K562 (cell line): ENCODE data around the gene SHISA8. TPM values are rescaled to one million over a fixed set of nuclear protein-coding genes. Genes with fewer than 3 reads are reported as not detected.
A peak's percentile ranks its signal among the peaks of the same experiment; 100 is the strongest.

Experiments
- ATAC-seq: fragments of 200-7000 bp; cut with Tn5 transposase; 3 replicates; pipeline ENCODE4 v1.9.1; 2020; ENCODE audit warnings: moderate library complexity
- BruUV-seq: library from RNA; stranded (reverse); fragments of 400-500 nt; replicated peaks from 2 replicates; lab custom pipeline; 2021; lab: Mats Ljungman, UMichigan
- CTCF ChIA-PET: fragments of 300-600 bp; formaldehyde crosslinking; extraction: SDS; loops from one replicate; lab custom pipeline; 2021; ENCODE audit warnings: low intra/inter-chr PET ratio; lab: Yijun Ruan, JAX
- POLR2A ChIA-PET: fragments of 300-600, 350-650 bp; sonication (Branson Sonifier 250); formaldehyde crosslinking; extraction: SDS; loops from one replicate; lab custom pipeline; 2021; ENCODE audit warnings: antibody characterized with exemption, inconsistent platforms; lab: Yijun Ruan, JAX
- DNase-seq, 4 experiments: peaks; one replicate each; pipeline versions ENCODE4 v3.0.0 to v3.0.0-alpha.2; 2011 to 2018; ENCODE audit warnings: low spot score in 3 of 4, mixed read lengths in 3 of 4; ENCODE audit errors: extremely low read depth in 1 of 4
- FAIRE-seq: peaks from 2 replicates; lab custom pipeline; 2011; peaks lifted over from hg19 to GRCh38; lab: Jason Lieb, UNC
- H2AFZ ChIP-seq: 2 replicates; pipeline ENCODE4 v1.6.0; 2011; ENCODE audit warnings: low read depth, low read length, control low read depth, inconsistent platforms
- H3K27ac ChIP-seq: fragments of 200-600 bp; 3 replicates; pipeline ENCODE4 v1.8.0; 2011; ENCODE audit warnings: low read depth, mild to moderate bottlenecking, control low read depth, inconsistent platforms, low read length, moderate library complexity, mixed read lengths; ENCODE audit errors: extremely low read depth
- H3K27me3 ChIP-seq, 2 experiments: fragments of 300-600 bp in 1 of 2; 2 replicates in 1 of 2; 3 replicates in 1 of 2; pipeline versions ENCODE4 v1.6.0 to v1.8.0; 2011; ENCODE audit warnings: inconsistent platforms in 2 of 2, low read length in 2 of 2, mild to moderate bottlenecking in 1 of 2, mixed read lengths in 1 of 2, moderate library complexity in 1 of 2; ENCODE audit not compliant: control insufficient read depth in 2 of 2, insufficient read depth in 2 of 2
- H3K36me3 ChIP-seq: fragments of 300-600 bp; 3 replicates; pipeline ENCODE4 v1.8.0; 2011; ENCODE audit warnings: mild to moderate bottlenecking, low read length, inconsistent platforms; ENCODE audit not compliant: control insufficient read depth, insufficient read depth
- H3K4me1 ChIP-seq, 2 experiments: fragments of 200-600 bp in 1 of 2; replicated peaks in 1 of 2; 2 replicates in 1 of 2; 3 replicates in 1 of 2; pipeline versions ENCODE4 v1.5.1 to v1.8.0; 2011; ENCODE audit warnings: inconsistent platforms in 2 of 2, low read length in 2 of 2, mild to moderate bottlenecking in 1 of 2, mixed read lengths in 1 of 2, moderate library complexity in 1 of 2; ENCODE audit not compliant: control insufficient read depth in 2 of 2, insufficient read depth in 2 of 2
- H3K4me2 ChIP-seq: 2 replicates; pipeline ENCODE4 v1.6.1; 2011; ENCODE audit warnings: low read length, control low read depth, inconsistent platforms, mixed read lengths; ENCODE audit not compliant: insufficient read depth
- H3K4me3 ChIP-seq: fragments of 200-600 bp; sonication (generic), shearing (Covaris generic); 2 replicates; pipeline ENCODE4 v1.5.1; 2016; ENCODE audit warnings: control low read depth, inconsistent platforms
- H3K79me2 ChIP-seq: fragments of 200-600 bp; 3 replicates; pipeline ENCODE4 v1.8.0; 2011; ENCODE audit warnings: low read length, inconsistent platforms; ENCODE audit not compliant: control insufficient read depth, insufficient read depth
- H3K9ac ChIP-seq, 2 experiments: 2 replicates each; pipeline versions ENCODE4 v1.6.0 to v1.6.1; 2011; ENCODE audit warnings: low read depth in 2 of 2, low read length in 2 of 2, control low read depth in 1 of 2, inconsistent platforms in 1 of 2, mild to moderate bottlenecking in 1 of 2, mixed read lengths in 1 of 2; ENCODE audit not compliant: insufficient read depth in 1 of 2
- H3K9me1 ChIP-seq: one replicate; pipeline ENCODE4 v1.6.0; 2011; ENCODE audit warnings: inconsistent platforms, mild to moderate bottlenecking, low read length, moderate library complexity; ENCODE audit not compliant: control insufficient read depth, insufficient read depth
- H3K9me3 ChIP-seq: replicated peaks from 2 replicates; pipeline ENCODE4 v1.5.1; 2011; ENCODE audit warnings: low read depth, low read length, inconsistent platforms; ENCODE audit not compliant: control insufficient read depth, insufficient read depth
- H4K20me1 ChIP-seq: replicated peaks from 2 replicates; pipeline ENCODE4 v1.6.1; 2011; ENCODE audit warnings: low read length, inconsistent platforms, mixed read lengths; ENCODE audit not compliant: control insufficient read depth, insufficient read depth
- CC2D1A ChIP-seq: fragments of 450-650 bp; IDR thresholded peaks from 2 replicates; pipeline ENCODE4 v1.6.1; 2017; ENCODE audit warnings: mild to moderate bottlenecking
- HOMEZ ChIP-seq: fragments of 250-450 bp; sonication (Bioruptor Pico); IDR thresholded peaks from 2 replicates; pipeline ENCODE4 v1.4.0; 2020; ENCODE audit warnings: mild to moderate bottlenecking, moderate library complexity
- L3MBTL2 ChIP-seq: fragments of 450-650 bp; IDR thresholded peaks from 2 replicates; pipeline ENCODE4 v1.6.1; 2016; ENCODE audit warnings: mild to moderate bottlenecking, moderate library complexity
- MEIS2 ChIP-seq: fragments of 450-650 bp; IDR thresholded peaks from 2 replicates; pipeline ENCODE4 v1.6.1; 2014; ENCODE audit warnings: mild to moderate bottlenecking; ENCODE audit not compliant: partially characterized antibody
- PCBP1 ChIP-seq: fragments of 200-400 bp; formaldehyde crosslinking; IDR thresholded peaks from 2 replicates; pipeline ENCODE4 v1.6.1; 2018; ENCODE audit warnings: mild to moderate bottlenecking, low read depth, low read length; ENCODE audit not compliant: poor library complexity, severe bottlenecking
- PHF20 ChIP-seq: fragments of 450-650 bp; IDR thresholded peaks from 2 replicates; pipeline ENCODE4 v1.6.1; 2018; ENCODE audit not compliant: partially characterized antibody
- PTTG1 ChIP-seq: fragments of 450-650 bp; IDR thresholded peaks from 2 replicates; pipeline ENCODE4 v1.6.1; 2016; ENCODE audit warnings: low read depth, mild to moderate bottlenecking, missing genetic modification characterization, missing compliant biosample characterization
- RBM34 ChIP-seq: fragments of 200-400 bp; formaldehyde crosslinking; IDR thresholded peaks from 2 replicates; pipeline ENCODE4 v1.6.1; 2018; ENCODE audit warnings: low read length, borderline replicate concordance; ENCODE audit not compliant: insufficient read depth
- SMARCA5 ChIP-seq: fragments of 450-650 bp; IDR thresholded peaks from 2 replicates; pipeline ENCODE4 v1.6.1; 2016
- SNAPC5 ChIP-seq: fragments of 250-450 bp; sonication (Bioruptor Pico); IDR thresholded peaks from 2 replicates; pipeline ENCODE4 v1.8.0; 2021; ENCODE audit warnings: moderate library complexity, mild to moderate bottlenecking, inconsistent platforms
- SPI1 ChIP-seq: IDR thresholded peaks from 2 replicates; pipeline ENCODE4 v1.6.1; 2011; ENCODE audit warnings: low read depth, low read length, control low read depth, borderline replicate concordance
- TCF15 ChIP-seq: fragments of 250-450 bp; sonication (Bioruptor Pico); IDR thresholded peaks from 2 replicates; pipeline ENCODE4 v1.8.0; 2022; ENCODE audit warnings: moderate library complexity, mild to moderate bottlenecking, inconsistent platforms
- ZNF121 ChIP-seq: sonication (generic); formaldehyde crosslinking; conservative IDR thresholded peaks from 2 replicates; pipeline ENCODE4 v1.8.0; 2022; ENCODE audit warnings: missing genetic modification reagents
- ZNF584 ChIP-seq: fragments of 200-800 bp; sonication (Bioruptor generic); IDR thresholded peaks from 2 replicates; pipeline ENCODE4 v1.6.1; 2016; ENCODE audit warnings: low read depth, mild to moderate bottlenecking, missing genetic modification characterization, missing compliant biosample characterization
- WGBS: fragments of 100-300 bp; shearing (Covaris generic); methylation state at CpG from one replicate; pipeline ENCODE4 v1.1.6; 2016; ENCODE audit warnings: low coverage, mixed read lengths; ENCODE audit not compliant: insufficient coverage; ENCODE audit errors: missing lambda C conversion rate; 5-methylcytosine and 5-hydroxymethylcytosine counted together
- in situ Hi-C: fragments of 300-500 bp; cut with MboI; formaldehyde crosslinking; loops from 4 replicates; pipeline ENCODE4 v1.15.0; 2018; ENCODE audit warnings: inconsistent platforms, mixed read lengths
- intact Hi-C: fragments of 100-400 bp; cut with micrococcal nuclease; formaldehyde crosslinking; loops from 2 replicates; pipeline ENCODE4 v1.14.2; 2022
- polyA plus RNA-seq, 8 experiments: library from polyadenylated mRNA; depleted of rRNA in 4 of 8; stranded (reverse) in 5 of 8; unstranded in 3 of 8; fragments of >200 nt; fragmentation: Nextera tagmentation in 2 of 8; fragmentation: Illumina TruSeq in 1 of 8; extraction: Ambion mirVana in 2 of 8; extraction: Trizol in 1 of 8; gene quantifications; 2 replicates each; pipeline versions ENCODE4 v1.2.1 to v1.2.3, GENCODE V29; 2011 to 2014; ENCODE audit warnings: inconsistent platforms in 1 of 8, missing spikeins in 1 of 8
- total RNA-seq, 7 experiments: library from RNA; depleted of rRNA in 6 of 7; stranded (reverse); fragments of >200 nt in 6 of 7; fragmentation: Illumina TruSeq in 2 of 7; extraction: Trizol in 2 of 7; gene quantifications; 2 replicates each; pipeline versions ENCODE4 v1.2.1 to v1.2.3, GENCODE V29; 2011 to 2021; ENCODE audit warnings: low replicate concordance in 1 of 7
- TF ChIP-seq, protein P1 (sequence below): fragments of 450-650 bp; conservative IDR thresholded peaks from 2 replicates; pipeline ENCODE4 v1.6.1; 2016; ENCODE audit warnings: missing genetic modification characterization, low read depth, mild to moderate bottlenecking, missing compliant biosample characterization, moderate library complexity
- TF ChIP-seq, protein P2 (sequence below): sonication (generic); formaldehyde crosslinking; IDR thresholded peaks from 2 replicates; pipeline ENCODE4 v1.9.0; 2022; ENCODE audit warnings: mild to moderate bottlenecking, missing genetic modification reagents

Gene SHISA8
- total and polyA plus RNA-seq, 9 of the 15 experiments (the other 6 are each of a cell fraction or from before 2014, with no cell fraction given): 0.07 to 3.3 (median 1.1) TPM; not detected in 4

DNA sequence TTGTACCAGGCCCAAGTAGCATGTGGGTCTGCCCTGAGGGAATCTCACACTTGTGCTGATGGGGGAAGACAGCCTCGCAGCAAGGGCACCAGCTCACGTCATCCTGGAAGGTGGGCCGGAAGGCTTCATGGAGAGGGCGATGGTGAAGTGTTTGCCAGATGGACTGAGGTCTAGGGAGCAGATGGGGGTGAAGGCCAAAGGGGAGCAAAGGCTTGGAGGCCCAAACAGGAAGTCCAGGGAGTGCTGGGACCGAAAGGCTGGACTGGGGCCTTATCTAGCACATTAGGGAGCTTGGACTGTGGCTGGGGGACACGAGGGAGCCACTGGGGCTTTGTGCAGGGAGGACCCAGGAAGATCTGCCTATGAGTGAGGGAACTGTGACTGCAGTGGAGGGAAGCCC lies 12.9 kb upstream of the SHISA8 start:
- no peaks in the 10 kb centered on the region for H3K27me3 ChIP-seq
- H3K9me3 ChIP-seq: no peaks in the 10 kb centered on the region
- H3K9me1 ChIP-seq: no peaks in the 10 kb centered on the region
- DNase-seq (no peak), ATAC-seq (no peak; the same call in 2 of the 3 replicates), FAIRE-seq (no peak)
- H3K79me2 ChIP-seq: no peaks in the 10 kb centered on the region
- 56% methylated on average over 5 of the region's 6 CpGs for WGBS
- CTCF ChIA-PET: no interaction called here
- POLR2A ChIA-PET: interaction anchor here (0.6 kb wide), 1 partner anchor 110 kb away, joined by 3 read pairs; no protein-coding TSS in a partner anchor
- peaks cover 6 to 67% of the 10 kb centered on the region in 2 experiments; a peak in 4 of 5 replicates for H3K4me1 ChIP-seq
- H3K9ac ChIP-seq: peak overlapping the region in 1 of 2 experiments; percentile 71; a peak in 2 of 4 replicates
- no peak overlapping the region for H2AFZ ChIP-seq
- H3K4me2 ChIP-seq: no peak overlapping the region
- H3K27ac ChIP-seq: no peak overlapping the region
- in situ Hi-C loops (no loop called here), intact Hi-C loops (no loop called here)
- no peak overlapping the region for H3K4me3 ChIP-seq
- no peaks in the 10 kb centered on the region for H4K20me1 ChIP-seq
- no TSS peak for BruUV-seq
- TF ChIP-seq RBM34 (no peak), MEIS2 (no peak), SMARCA5 (no peak), L3MBTL2 (peak; percentile 37; the same call in 1 of the 2 replicates), ZNF584 (CRISPR knock-in tag) (no peak), SNAPC5 (CRISPR knock-in tag) (no peak), ZNF121 (CRISPR knock-in tag) (no peak), PTTG1 (no peak), SPI1 (peak; percentile 34; the same call in 1 of the 2 replicates), HOMEZ (CRISPR knock-in tag) (no peak), CC2D1A (no peak), TCF15 (CRISPR knock-in tag) (no peak), PHF20 (no peak), PCBP1 (no peak)
- TF ChIP-seq, protein P1, sequence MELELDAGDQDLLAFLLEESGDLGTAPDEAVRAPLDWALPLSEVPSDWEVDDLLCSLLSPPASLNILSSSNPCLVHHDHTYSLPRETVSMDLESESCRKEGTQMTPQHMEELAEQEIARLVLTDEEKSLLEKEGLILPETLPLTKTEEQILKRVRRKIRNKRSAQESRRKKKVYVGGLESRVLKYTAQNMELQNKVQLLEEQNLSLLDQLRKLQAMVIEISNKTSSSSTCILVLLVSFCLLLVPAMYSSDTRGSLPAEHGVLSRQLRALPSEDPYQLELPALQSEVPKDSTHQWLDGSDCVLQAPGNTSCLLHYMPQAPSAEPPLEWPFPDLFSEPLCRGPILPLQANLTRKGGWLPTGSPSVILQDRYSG (tag): no peak
- TF ChIP-seq, protein P2, sequence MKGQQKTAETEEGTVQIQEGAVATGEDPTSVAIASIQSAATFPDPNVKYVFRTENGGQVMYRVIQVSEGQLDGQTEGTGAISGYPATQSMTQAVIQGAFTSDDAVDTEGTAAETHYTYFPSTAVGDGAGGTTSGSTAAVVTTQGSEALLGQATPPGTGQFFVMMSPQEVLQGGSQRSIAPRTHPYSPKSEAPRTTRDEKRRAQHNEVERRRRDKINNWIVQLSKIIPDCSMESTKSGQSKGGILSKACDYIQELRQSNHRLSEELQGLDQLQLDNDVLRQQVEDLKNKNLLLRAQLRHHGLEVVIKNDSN (CRISPR knock-in tag): no peak
- H3K36me3 ChIP-seq: no peaks in the 10 kb centered on the region
